ENCODE measurements around the gene GSK3A.

GRCh38 chr19:42270346-42271044 is 28.1 kb upstream of the GSK3A start:
- TF ChIP-seq CTCF (conservative IDR thresholded peaks at IDR 0.05; ENCODE audit: low read depth, low read length) = no peak
- no peak for TF ChIP-seq CEBPB (IDR thresholded peaks at IDR 0.05; ENCODE audit: low read depth, low read length)
- TF ChIP-seq POLR2A (IDR thresholded peaks at IDR 0.05; ENCODE audit: low read depth, low read length) = peak; percentile 79; the same call in 1 of the 2 replicates
- TF ChIP-seq MAFK (IDR thresholded peaks at IDR 0.05; ENCODE audit: low read depth, low read length) = no peak
- TF ChIP-seq MAZ (IDR thresholded peaks at IDR 0.05; ENCODE audit: borderline replicate concordance, low read depth, low read length) = no peak; the same call in 1 of the 2 replicates
- TF ChIP-seq CHD1 (IDR thresholded peaks at IDR 0.05; ENCODE audit: low read depth, low read length) = no peak
- TF ChIP-seq SMC3 (IDR thresholded peaks at IDR 0.05; ENCODE audit: low read depth, low read length) = no peak
- TF ChIP-seq RFX5 (IDR thresholded peaks at IDR 0.05; ENCODE audit: low read depth, low read length) = no peak
- TF ChIP-seq FOS (IDR thresholded peaks at IDR 0.05; ENCODE audit: low read depth, low read length) = no peak
- TF ChIP-seq MXI1 (IDR thresholded peaks at IDR 0.05; ENCODE audit: borderline replicate concordance, low read depth, low read length) = no peak
- TF ChIP-seq RAD21 (IDR thresholded peaks at IDR 0.05; ENCODE audit: low read length) = no peak; the same call in 1 of the 2 replicates
- no peak for TF ChIP-seq BHLHE40 (IDR thresholded peaks at IDR 0.05; ENCODE audit: low read depth, low read length)

All from IMR-90 (cell line).